Heart left ventricle (tissue), 13 donors: ENCODE data around the gene SLC6A13.

Source experiments
- POLR2A ChIP-seq, 2 donors: fragments of 450-650 bp; IDR thresholded peaks; one replicate each; pipeline ENCODE4 v1.6.1; 2017; ENCODE audit warnings: antibody characterized with exemption in 2 of 2, mild to moderate bottlenecking in 2 of 2, moderate library complexity in 2 of 2
- TF ChIP-seq, protein P1 (sequence below), 12 donors: fragments of 200-600 bp; sonication (generic) in 4 of 12; IDR thresholded peaks; one replicate each; pipeline versions ENCODE4 v1.5.0 to v1.8.0; 2018 to 2022; ENCODE audit warnings: antibody characterized with exemption in 12 of 12, mild to moderate bottlenecking in 5 of 12
- donor health status: ischemic (EF 13 %, LVEDD 7.1; RV severe dilation, severe dysfunction).
- donor health status: DM: no; HTN: yes; CAD: no.
- donor health status: DM: no; HTN: no; CAD: no.
- donor health status: ischemic (EF 25% LVEDD 6.9; RV normal size, moderate dysfunction).
- donor health status: ischemic (EF 25% LVEDD 5.7; RV mildly dilated, moderate dysfunction).
- donor health status: ischemic (EF 35%, LVEDD 5.7; RV mildly dilated, moderate dysfunction).
- donor health status: nonischemic (EF 11% LVEDD 7.7; RV severe dilation, severe dysfunction).
- donor health status: DM: yes; HTN: yes; CAD: no.
- donor health status: PGD.
- donor health status: ischemic (EF 29% LVEDD 5.4; RV normal size, mild dysfunction).
- donor health status: nonischemic (EF 23%, LVEDD 6.1; RV moderate dilation, normal function).

- TF ChIP-seq, protein P1, sequence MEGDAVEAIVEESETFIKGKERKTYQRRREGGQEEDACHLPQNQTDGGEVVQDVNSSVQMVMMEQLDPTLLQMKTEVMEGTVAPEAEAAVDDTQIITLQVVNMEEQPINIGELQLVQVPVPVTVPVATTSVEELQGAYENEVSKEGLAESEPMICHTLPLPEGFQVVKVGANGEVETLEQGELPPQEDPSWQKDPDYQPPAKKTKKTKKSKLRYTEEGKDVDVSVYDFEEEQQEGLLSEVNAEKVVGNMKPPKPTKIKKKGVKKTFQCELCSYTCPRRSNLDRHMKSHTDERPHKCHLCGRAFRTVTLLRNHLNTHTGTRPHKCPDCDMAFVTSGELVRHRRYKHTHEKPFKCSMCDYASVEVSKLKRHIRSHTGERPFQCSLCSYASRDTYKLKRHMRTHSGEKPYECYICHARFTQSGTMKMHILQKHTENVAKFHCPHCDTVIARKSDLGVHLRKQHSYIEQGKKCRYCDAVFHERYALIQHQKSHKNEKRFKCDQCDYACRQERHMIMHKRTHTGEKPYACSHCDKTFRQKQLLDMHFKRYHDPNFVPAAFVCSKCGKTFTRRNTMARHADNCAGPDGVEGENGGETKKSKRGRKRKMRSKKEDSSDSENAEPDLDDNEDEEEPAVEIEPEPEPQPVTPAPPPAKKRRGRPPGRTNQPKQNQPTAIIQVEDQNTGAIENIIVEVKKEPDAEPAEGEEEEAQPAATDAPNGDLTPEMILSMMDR (IDR thresholded peaks at IDR 0.05): no peak
- no peak for TF ChIP-seq POLR2A (IDR thresholded peaks at IDR 0.05)
Observed at GRCh38 chr12:211639-212414, 50.8 kb downstream of the SLC6A13 start.
